Suprapubic skin (tissue), 4 donors: Measurements from ENCODE around the gene DYNC1I2.

Experiments
- EP300 ChIP-seq: sonication (generic); formaldehyde crosslinking; IDR thresholded peaks from one replicate; pipeline ENCODE4 v1.6.1; 2017; ENCODE audit warnings: antibody characterized with exemption
- POLR2A ChIP-seq, 2 donors: fragments of 450-650 bp; IDR thresholded peaks; one replicate each; pipeline ENCODE4 v1.6.1; 2017; ENCODE audit warnings: antibody characterized with exemption in 2 of 2, mild to moderate bottlenecking in 2 of 2, moderate library complexity in 2 of 2
- POLR2AphosphoS5 ChIP-seq, 3 donors: sonication (generic); formaldehyde crosslinking; IDR thresholded peaks; one replicate each; pipeline ENCODE4 v1.6.1; 2017; ENCODE audit warnings: antibody characterized with exemption in 3 of 3
- TF ChIP-seq, protein P1 (sequence below), 2 donors: fragments of 200-600 bp in 1 of 2; fragments of 450-650 bp in 1 of 2; sonication (generic) in 1 of 2; IDR thresholded peaks; one replicate each; pipeline ENCODE4 v1.5.1; 2016 to 2019; ENCODE audit warnings: antibody characterized with exemption in 2 of 2, mild to moderate bottlenecking in 1 of 2, moderate library complexity in 1 of 2

DNA sequence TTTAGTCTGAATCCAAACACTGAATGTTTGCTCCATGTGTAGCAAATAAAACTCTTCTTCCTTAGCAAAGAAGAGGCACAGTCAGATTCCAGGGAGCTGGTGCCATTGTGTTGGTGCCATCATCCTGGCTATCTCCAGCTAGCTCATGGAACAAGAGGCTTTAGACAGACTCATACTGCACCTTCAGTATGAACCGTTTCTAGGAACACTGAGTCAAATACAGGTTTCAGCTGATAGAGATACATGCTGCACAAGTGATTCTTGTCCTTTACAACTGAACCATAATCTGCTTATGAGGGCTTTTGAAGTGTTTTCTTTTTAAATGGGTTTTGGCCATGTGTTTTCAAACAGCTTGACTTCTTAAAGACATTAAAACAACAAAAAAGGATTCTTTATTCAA is 57.9 kb downstream of the DYNC1I2 start:
- no peak for TF ChIP-seq POLR2A (IDR thresholded peaks at IDR 0.05)
- TF ChIP-seq, protein P1, sequence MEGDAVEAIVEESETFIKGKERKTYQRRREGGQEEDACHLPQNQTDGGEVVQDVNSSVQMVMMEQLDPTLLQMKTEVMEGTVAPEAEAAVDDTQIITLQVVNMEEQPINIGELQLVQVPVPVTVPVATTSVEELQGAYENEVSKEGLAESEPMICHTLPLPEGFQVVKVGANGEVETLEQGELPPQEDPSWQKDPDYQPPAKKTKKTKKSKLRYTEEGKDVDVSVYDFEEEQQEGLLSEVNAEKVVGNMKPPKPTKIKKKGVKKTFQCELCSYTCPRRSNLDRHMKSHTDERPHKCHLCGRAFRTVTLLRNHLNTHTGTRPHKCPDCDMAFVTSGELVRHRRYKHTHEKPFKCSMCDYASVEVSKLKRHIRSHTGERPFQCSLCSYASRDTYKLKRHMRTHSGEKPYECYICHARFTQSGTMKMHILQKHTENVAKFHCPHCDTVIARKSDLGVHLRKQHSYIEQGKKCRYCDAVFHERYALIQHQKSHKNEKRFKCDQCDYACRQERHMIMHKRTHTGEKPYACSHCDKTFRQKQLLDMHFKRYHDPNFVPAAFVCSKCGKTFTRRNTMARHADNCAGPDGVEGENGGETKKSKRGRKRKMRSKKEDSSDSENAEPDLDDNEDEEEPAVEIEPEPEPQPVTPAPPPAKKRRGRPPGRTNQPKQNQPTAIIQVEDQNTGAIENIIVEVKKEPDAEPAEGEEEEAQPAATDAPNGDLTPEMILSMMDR (IDR thresholded peaks at IDR 0.05): no peak
- TF ChIP-seq POLR2AphosphoS5 (IDR thresholded peaks at IDR 0.05): no peak
- no peak for TF ChIP-seq EP300
